IPS-11a (cell line): ENCODE results near the gene IL17D.

Experiments
- H3K4me3 ChIP-seq: one replicate; pipeline ENCODE4 v1.5.1; 2013; ENCODE audit warnings: low read depth, low read length, control low read depth

IL17D gene

DNA sequence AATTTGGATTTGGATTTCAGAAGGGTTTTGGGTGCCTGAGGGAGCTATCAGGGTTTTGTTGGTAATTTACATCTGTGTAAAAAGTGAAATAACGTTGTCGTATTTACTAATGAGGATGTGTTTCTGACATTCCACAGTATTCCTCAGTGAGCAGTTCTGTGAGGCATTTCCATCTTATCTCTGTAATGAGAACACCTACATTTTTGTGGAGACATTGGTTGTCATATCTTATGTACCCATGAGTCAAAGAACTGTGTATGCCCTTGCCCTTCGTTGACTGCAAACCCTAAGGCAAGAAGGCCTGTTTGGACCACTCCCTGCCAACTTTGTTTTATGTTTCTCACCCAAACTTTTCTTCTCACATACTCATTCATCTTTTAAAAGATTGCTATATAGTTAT lies 14.2 kb upstream of the IL17D start:
- H3K4me3 ChIP-seq: no peak overlapping the region

GRCh38 chr13:20691616-20692015 lies 11.9 kb upstream of the IL17D start:
- no peak overlapping the region for H3K4me3 ChIP-seq

- no peak overlapping the region for H3K4me3 ChIP-seq
These were observed 7.4 kb upstream of the IL17D start for GRCh38 chr13:20696073-20696472.

DNA sequence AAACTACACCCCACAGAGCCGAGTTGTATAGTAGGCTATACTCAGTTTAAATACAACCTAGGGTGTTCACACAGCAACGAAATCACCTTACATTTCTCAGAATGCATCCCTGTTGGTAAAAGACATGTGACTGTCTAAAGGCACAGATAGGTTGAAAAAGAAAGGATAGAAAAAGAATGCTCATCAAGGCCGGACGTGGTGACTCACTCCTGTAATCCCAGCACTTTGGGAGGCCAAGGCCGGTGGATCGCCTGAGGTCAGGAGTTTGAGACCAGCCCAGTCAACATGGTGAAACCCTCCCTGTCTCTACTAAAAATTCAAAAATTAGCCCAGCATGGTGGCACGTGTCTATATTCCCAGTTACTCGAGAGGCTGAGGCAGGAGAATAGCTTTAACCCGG lies 3.8 kb upstream of the IL17D start:
- H3K4me3 ChIP-seq: no peak overlapping the region

DNA sequence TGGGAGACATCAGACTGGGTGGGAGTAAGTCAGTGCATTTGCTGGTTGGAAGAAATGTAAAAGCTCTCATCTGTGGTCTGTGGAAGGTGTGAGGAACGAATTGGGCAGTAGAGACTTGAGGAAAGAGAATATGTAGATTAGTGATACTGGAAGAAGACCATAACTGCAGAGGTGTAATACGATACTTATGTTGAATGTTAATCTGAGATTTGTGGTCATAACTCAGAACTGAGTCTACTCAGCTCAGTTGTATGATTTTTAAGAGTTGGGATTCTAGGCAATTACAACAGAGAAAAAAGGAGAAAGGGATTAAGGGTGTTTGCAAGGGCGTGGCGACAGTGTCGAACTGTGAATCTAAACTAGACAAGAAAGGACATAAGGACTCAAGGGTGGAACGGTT lies 3.2 kb upstream of the IL17D start:
- no peak overlapping the region for H3K4me3 ChIP-seq

- no peak overlapping the region for H3K4me3 ChIP-seq
These were observed 2.0 kb upstream of the IL17D start for GRCh38 chr13:20701461-20701860.

GRCh38 chr13:20702530-20702914 lies 977 bp upstream of the IL17D start:
- no peak overlapping the region for H3K4me3 ChIP-seq

DNA sequence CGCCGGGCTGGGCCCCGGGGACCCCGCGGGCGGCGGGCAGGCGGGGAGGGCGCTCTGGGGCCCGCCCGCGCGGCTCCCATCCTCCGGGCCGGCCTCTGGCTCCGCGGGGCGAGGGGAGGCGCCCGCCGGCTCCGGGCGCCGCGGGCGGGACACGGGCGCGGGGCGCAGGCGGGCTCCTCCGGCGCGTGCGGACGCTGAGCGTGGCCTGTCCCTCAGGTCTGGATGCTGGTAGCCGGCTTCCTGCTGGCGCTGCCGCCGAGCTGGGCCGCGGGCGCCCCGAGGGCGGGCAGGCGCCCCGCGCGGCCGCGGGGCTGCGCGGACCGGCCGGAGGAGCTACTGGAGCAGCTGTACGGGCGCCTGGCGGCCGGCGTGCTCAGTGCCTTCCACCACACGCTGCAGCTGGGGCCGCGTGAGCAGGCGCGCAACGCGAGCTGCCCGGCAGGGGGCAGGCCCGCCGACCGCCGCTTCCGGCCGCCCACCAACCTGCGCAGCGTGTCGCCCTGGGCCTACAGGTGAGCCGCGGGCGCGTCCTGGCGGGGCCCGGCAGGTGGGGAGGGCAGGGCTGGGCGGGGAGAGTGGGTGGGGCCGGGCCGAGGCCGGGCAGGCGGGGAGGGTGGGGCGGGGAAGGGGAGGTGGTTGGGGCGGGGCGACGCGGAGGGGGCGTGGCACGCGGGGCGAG lies 420 bp downstream of the IL17D start:
- peak overlapping the region; percentile 30 for H3K4me3 ChIP-seq

DNA sequence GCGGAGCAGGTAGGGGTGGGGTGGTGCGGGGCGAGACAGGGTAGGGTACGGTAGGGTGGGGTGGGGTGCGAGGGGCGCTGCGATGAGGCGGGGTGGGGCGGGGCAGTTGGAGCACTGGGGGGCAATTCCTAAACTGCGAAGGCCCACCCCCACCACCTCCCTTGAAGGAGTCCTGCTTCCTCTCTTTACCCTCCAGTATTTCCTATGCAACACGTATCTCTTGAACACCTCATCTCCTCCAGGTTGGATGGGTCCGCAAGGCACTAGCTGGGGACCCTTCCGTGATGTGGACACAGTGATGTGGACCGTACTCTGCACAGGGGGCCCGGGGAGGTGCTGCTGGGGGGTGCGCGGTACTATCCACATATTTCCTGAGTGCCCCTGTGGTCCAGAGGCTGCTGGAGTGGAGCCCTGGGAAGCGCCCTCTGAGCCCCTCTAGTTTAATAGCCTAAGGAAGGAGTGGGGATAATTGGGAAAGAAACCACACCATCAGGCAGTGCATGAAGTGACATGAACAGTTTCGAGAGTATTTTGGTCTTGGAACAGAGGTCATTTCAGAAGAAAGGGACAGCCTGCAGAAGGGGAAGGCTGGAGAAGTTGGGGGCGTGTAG lies 1.1 kb downstream of the IL17D start:
- H3K4me3 ChIP-seq: peak overlapping the region; percentile 18

- no peak overlapping the region for H3K4me3 ChIP-seq
These were observed 3.2 kb downstream of the IL17D start for GRCh38 chr13:20706661-20707060.

GRCh38 chr13:20708216-20708615 lies 4.7 kb downstream of the IL17D start:
- no peak overlapping the region for H3K4me3 ChIP-seq

DNA sequence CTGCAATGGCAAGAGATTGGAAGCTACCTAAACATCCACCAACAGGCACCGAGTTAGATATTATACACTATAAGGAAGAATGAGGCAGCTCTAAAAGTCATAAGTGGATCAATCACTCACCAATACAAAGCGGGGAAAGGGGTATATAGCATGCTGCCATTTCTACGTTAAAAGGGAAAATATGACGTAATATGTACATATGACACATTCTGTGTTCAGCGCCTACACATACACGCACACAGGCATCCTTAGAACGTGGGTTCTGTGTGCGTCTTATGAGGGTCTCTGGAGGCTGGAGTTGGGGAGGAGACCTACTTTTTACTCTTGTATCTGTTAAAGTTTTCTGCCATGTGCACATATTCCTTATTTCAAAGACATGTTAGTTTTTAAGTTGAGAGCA lies 5.9 kb downstream of the IL17D start:
- no peak overlapping the region for H3K4me3 ChIP-seq

- H3K4me3 ChIP-seq: no peak overlapping the region
These were observed 6.3 kb downstream of the IL17D start for GRCh38 chr13:20709782-20710181.

GRCh38 chr13:20711301-20712044 lies 8.0 kb downstream of the IL17D start:
- no peak overlapping the region for H3K4me3 ChIP-seq

- no peak overlapping the region for H3K4me3 ChIP-seq
These were observed 9.5 kb downstream of the IL17D start for GRCh38 chr13:20713014-20713376.

DNA sequence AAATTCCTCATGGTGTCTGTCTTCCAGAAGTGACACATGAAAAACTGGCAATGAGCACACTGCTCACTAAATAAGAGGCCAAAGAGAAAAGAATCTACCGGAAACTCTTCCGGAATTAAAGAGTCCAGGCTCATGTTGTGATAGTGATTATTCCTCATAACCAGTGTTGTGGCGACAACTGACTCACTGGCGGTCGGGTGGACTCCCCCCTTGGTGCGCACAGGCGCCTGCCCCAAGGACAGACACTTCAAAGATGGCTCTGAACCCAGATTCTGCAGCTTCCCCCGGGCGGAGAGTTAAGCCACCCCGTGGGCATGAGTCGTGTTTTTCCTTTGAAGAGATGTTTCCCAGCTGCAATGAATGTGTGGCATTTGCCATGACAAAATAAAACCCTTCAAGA lies 10.3 kb downstream of the IL17D start:
- no peak overlapping the region for H3K4me3 ChIP-seq

- no peak overlapping the region for H3K4me3 ChIP-seq
These were observed 10.7 kb downstream of the IL17D start for GRCh38 chr13:20714161-20714560.

DNA sequence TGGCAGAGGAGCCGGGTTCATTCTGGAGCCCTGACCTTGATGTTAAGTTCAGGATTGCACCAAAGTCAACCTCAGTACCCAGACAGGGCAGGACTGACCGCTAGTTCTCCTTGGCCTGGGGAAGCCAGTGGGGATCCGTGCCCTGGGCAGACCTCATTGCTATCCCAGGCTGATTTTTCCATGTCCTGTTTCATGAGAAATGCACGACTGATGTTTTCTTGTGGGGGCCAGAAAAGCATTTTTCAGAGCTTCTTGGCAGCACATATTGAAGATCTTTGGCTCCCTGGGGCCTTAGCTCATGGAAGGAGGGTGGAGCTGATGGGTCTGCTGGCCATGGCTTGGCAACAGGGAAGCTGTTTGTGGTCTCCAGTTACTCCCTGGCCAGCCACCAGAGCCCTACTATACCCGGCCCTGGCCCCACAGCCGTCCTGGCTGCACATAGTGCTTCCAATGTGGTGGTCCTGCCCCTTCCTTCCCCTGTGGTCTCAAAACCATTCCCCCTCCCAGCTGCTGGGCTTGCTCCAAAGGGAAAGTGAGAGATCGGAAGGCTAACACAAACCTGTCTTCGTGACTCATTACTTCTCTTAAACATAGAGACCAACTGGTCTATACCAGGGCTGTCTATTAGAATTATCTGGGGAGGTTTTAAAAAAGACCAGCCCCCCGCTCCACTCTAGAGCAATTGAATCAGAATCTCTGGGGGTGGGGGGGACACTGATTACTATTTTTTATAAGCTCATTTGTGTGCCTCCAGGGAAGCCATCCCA lies 11.2 kb downstream of the IL17D start:
- H3K4me3 ChIP-seq: no peak overlapping the region

DNA sequence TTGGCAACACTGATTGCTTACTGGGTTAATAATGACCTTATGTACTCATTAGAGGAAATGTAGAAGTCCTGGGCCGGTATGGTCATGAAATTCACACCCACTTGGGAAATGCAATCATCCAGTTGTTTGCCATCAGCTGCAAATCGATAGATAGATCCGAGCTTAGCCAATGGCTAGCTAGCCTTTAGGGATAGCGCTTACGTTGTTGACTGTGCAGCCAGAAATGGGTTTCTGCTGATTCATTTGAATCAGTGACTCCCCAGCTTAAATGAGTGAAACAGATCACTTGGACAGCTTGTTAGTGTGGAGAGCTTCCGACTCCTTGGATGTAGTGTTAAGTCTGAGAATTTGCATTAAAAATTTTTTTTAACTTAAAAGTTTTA lies 11.8 kb downstream of the IL17D start:
- H3K4me3 ChIP-seq: no peak overlapping the region

- H3K4me3 ChIP-seq: no peak overlapping the region
These were observed 13.5 kb downstream of the IL17D start for GRCh38 chr13:20716951-20717350.
